ENCODE measurements around the gene ZNHIT6. TPM values are rescaled to one million over a fixed set of nuclear protein-coding genes. Genes with fewer than 3 reads are reported as not detected.
A peak's percentile ranks its signal among the peaks of the same experiment; 100 is the strongest.
"Not testable (repeated sequence)": the region's sequence is repeated elsewhere in the genome, so short reads cannot be mapped to it uniquely, and the experiment has no call there.

The ZNHIT6 gene
- total RNA-seq, 3 donors from 2014 or later, result 8.8 to 16.5 (median 10.5) TPM

DNA sequence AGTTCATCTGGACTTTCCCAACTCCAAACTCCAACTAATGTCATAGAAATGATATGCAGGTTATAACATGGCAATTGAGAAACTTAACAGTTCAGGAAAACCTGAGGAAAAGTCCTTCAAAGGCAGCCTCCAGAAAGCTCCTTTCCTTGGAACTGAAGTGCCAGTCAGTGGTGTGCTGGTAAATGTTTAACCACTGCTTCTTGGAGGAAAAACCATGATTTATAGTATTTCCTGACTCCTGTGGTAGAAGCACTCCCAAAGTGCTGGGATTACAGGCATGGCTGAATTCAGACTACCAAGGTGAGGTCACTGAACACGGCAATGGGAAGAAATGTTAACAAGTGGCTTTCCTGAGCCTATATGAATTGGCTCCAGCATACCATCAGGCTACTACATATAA is 26.7 kb upstream of the ZNHIT6 start:
- no peaks in the 10 kb centered on the region for H3K36me3 ChIP-seq (ENCODE audit: low read depth)
- intact Hi-C loops (cut with DNase I, micrococcal nuclease), result no loop called here
- DNase-seq, result no peak
- no peak overlapping the region for H3K4me3 ChIP-seq
- TF ChIP-seq, protein P1, sequence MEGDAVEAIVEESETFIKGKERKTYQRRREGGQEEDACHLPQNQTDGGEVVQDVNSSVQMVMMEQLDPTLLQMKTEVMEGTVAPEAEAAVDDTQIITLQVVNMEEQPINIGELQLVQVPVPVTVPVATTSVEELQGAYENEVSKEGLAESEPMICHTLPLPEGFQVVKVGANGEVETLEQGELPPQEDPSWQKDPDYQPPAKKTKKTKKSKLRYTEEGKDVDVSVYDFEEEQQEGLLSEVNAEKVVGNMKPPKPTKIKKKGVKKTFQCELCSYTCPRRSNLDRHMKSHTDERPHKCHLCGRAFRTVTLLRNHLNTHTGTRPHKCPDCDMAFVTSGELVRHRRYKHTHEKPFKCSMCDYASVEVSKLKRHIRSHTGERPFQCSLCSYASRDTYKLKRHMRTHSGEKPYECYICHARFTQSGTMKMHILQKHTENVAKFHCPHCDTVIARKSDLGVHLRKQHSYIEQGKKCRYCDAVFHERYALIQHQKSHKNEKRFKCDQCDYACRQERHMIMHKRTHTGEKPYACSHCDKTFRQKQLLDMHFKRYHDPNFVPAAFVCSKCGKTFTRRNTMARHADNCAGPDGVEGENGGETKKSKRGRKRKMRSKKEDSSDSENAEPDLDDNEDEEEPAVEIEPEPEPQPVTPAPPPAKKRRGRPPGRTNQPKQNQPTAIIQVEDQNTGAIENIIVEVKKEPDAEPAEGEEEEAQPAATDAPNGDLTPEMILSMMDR (IDR thresholded peaks at IDR 0.05), result no peak
- H3K9me3 ChIP-seq, result no peaks in the 10 kb centered on the region
- peak; percentile 54 for ATAC-seq
- H3K4me1 ChIP-seq (ENCODE audit: low read depth), result no peaks in the 10 kb centered on the region

DNA sequence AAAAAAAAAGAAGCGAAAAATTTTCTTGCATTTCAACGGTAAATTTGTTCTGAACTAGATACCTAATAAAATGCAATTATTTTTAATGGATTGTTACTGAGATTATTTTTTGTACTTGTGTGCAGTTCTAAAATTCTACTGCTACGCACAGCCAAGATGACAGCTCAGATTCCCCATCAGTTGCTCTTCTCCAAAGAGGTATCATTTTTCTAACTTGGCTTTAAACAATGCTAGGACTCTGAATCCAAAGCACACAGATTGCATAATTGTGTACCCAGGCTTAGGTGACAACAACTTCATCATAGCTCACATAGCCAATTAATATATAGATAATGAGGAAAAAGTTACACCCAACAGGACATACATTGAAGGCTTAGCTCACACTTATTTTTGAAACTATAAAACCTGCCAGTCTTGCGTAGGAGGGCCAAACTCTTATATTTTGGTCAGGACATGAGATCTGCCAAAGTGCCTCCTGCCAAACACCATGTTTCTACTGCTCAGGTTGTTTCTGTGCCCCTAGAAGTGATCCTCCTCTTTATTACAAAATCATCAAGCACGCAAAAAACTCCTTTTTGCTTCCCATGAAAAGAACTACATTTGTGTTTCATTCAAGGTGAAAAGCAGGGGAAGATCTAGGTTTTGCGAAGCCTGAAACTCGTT is 10.6 kb upstream of the ZNHIT6 start:
- Histone ChIP-seq H3K4me1 (ENCODE audit: low read depth) (no peaks in the 10 kb centered on the region), H3K4me3 (no peak overlapping the region), H3K36me3 (ENCODE audit: low read depth) (no peaks in the 10 kb centered on the region), H3K9me3 (peaks cover 15% of the 10 kb centered on the region)
- intact Hi-C loops (cut with DNase I, micrococcal nuclease), result no loop called here
- ATAC-seq (no peak), DNase-seq (no peak)
- TF ChIP-seq, protein P1 (IDR thresholded peaks at IDR 0.05), result no peak

- H3K4me3 ChIP-seq; ATAC-seq; H3K9me3 ChIP-seq; intact Hi-C loops (cut with DNase I, micrococcal nuclease); DNase-seq; H3K4me1 ChIP-seq (ENCODE audit: low read depth); H3K36me3 ChIP-seq (ENCODE audit: low read depth): not testable (repeated sequence)
Observed at GRCh38 chr1:85714418-85715114, 6.3 kb upstream of the ZNHIT6 start.

DNA sequence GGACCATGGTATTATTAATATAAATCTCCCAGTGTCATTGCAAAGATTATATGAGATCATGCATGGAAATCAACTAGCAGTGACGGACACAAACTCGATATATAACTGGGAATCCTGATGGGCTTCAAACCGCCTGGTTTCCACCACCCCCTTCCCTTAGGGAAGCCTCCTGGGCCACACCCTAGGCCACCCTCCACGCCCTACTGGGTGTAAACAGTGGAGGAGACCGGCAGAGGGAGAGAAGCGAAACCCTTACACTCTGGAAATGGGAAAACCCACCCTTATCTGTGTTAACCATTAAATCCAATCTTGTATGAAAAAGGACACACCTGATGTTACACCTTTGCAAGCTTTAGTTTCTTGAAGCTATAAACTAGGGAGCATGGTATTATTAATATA is 595 bp upstream of the ZNHIT6 start:
- Histone ChIP-seq H3K4me1 (ENCODE audit: low read depth) (peaks cover 12% of the 10 kb centered on the region), H3K9me3 (no peaks in the 10 kb centered on the region), H3K36me3 (ENCODE audit: low read depth) (peaks cover 4% of the 10 kb centered on the region), H3K4me3 (no peak overlapping the region)
- ATAC-seq (peak; percentile 80), DNase-seq (peak; percentile 74 to 80 (median 78))
- TF ChIP-seq, protein P1 (IDR thresholded peaks at IDR 0.05), result no peak
- intact Hi-C loops (cut with DNase I, micrococcal nuclease), result no loop called here

DNA sequence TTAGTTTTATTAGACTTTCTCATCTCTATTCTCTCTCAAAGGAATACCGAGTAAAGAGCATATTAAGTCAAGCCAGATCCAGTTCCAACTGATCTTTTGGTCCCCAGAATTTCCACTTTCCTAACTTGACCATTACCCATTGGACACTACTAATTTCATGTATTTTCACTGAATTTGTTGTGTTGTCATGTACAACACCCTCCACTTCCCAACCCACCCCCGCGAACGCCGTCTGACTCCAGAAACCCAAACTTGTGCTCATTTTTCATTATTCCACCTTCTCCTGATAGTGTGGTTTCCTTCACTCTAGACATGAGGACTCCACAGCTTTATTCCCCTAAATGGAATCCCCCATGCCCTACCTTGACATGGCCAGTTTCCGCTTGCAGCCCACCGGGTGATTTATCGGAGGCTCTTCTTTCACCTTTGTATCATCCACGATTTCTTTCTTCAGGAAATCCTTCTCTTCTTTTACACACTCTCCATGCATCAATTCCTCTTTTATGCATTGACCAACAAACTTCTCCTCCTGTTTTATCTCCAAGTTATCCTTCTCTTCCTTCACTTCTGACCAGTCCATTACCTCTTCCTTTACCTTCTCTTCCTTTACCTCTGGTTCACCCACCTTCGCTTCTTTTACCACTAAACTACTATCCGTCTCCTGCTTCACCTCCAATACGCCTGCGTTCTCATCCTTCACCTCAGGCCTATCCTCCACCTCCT is 805 bp downstream of the ZNHIT6 start:
- Histone ChIP-seq H3K4me1 (ENCODE audit: low read depth) (peaks cover 12% of the 10 kb centered on the region), H3K4me3 (peak overlapping the region; percentile 47), H3K9me3 (no peaks in the 10 kb centered on the region), H3K36me3 (ENCODE audit: low read depth) (peaks cover 4% of the 10 kb centered on the region)
- TF ChIP-seq, protein P1 (IDR thresholded peaks at IDR 0.05), result no peak
- DNase-seq (no peak), ATAC-seq (no peak)
- intact Hi-C loops (cut with DNase I, micrococcal nuclease), result no loop called here

DNA sequence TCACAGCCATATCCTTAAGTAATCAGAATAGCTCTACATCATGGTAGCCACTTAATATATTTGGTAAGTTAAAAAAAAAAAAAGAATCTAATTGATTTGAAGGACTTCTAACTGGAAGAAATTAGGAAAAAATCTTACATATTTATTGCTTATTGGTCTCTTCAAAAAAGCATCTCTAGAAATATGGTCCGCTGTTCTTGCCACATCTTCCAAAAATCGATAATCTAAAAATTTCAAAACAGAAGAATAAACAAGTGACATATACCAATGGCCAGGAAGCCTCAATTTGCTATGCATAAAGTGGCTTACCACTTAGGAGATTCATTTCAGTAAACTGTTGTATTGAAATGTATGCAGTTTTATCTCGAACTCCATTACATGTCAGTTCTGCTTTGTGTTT is 2.3 kb downstream of the ZNHIT6 start:
- Histone ChIP-seq H3K4me3 (no peak overlapping the region), H3K36me3 (ENCODE audit: low read depth) (peaks cover 4% of the 10 kb centered on the region), H3K9me3 (no peaks in the 10 kb centered on the region), H3K4me1 (ENCODE audit: low read depth) (peaks cover 12% of the 10 kb centered on the region)
- ATAC-seq (no peak), DNase-seq (no peak)
- intact Hi-C loops (cut with DNase I, micrococcal nuclease), result no loop called here
- TF ChIP-seq, protein P1 (IDR thresholded peaks at IDR 0.05), result no peak

All from mucosa of descending colon (tissue), 3 donors.